ENCODE measurements around the gene SEC22A. TPM values are rescaled to one million over a fixed set of nuclear protein-coding genes. Genes with fewer than 3 reads are reported as not detected.

Gene SEC22A
- polyA plus RNA-seq, 1 experiment = 16.8 TPM

DNA sequence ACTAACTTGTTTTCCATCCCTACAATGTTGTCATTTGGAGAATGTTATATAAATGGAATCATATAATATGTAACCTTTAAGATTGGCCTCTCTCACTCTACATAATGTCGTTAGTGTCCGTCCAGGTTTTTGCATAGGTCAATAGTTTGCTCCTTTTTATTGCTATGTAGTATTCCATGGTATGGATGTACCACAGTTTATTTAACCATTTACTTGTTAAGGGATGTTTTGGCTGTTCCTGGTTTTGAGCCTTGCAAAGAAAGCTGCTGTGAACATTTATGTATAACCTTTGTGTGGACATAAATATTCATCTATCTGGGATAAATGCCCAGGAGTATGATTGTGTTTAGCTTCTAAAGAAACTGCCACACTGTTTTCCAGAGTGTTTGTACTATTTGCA is 34.1 kb upstream of the SEC22A start:
- no peak for DNase-seq (ENCODE audit: low read depth)
- H3K4me3 ChIP-seq (ENCODE audit: low read depth, low read length) = no peak overlapping the region
- H3K27me3 ChIP-seq (ENCODE audit: control insufficient read depth, insufficient read depth, low read length) = no peaks in the 10 kb centered on the region
- TF ChIP-seq, protein P1, sequence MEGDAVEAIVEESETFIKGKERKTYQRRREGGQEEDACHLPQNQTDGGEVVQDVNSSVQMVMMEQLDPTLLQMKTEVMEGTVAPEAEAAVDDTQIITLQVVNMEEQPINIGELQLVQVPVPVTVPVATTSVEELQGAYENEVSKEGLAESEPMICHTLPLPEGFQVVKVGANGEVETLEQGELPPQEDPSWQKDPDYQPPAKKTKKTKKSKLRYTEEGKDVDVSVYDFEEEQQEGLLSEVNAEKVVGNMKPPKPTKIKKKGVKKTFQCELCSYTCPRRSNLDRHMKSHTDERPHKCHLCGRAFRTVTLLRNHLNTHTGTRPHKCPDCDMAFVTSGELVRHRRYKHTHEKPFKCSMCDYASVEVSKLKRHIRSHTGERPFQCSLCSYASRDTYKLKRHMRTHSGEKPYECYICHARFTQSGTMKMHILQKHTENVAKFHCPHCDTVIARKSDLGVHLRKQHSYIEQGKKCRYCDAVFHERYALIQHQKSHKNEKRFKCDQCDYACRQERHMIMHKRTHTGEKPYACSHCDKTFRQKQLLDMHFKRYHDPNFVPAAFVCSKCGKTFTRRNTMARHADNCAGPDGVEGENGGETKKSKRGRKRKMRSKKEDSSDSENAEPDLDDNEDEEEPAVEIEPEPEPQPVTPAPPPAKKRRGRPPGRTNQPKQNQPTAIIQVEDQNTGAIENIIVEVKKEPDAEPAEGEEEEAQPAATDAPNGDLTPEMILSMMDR (IDR thresholded peaks at IDR 0.05; ENCODE audit: insufficient read depth, low read depth, low read length) = no peak
- H3K36me3 ChIP-seq (ENCODE audit: control insufficient read depth, insufficient read depth, low read length) = peaks cover 7% of the 10 kb centered on the region
- CTCF ChIA-PET = no interaction called here
- POLR2A ChIA-PET = no interaction called here

DNA sequence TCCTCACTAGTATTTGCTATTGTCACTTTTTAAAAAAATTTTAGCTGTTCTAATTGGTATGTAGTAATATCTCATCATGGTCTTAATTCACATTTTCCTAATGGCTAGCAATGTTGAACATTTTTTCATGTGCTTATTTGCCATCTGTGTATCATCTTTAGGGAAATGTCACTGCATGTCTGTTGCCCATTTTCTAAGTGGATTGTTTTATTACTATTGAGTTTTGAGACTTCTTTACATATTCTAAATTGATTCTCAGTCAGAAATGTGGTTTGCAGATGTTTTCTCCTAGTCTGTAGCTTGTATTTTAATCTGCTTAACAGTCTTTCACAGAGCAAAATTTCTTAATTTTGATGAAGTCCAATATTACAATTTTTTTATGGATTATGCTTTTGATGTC is 33.6 kb upstream of the SEC22A start:
- peaks cover 5% of the 10 kb centered on the region for H3K36me3 ChIP-seq (ENCODE audit: control insufficient read depth, insufficient read depth, low read length)
- CTCF ChIA-PET = no interaction called here
- TF ChIP-seq, protein P1 (IDR thresholded peaks at IDR 0.05; ENCODE audit: insufficient read depth, low read depth, low read length) = no peak

DNA sequence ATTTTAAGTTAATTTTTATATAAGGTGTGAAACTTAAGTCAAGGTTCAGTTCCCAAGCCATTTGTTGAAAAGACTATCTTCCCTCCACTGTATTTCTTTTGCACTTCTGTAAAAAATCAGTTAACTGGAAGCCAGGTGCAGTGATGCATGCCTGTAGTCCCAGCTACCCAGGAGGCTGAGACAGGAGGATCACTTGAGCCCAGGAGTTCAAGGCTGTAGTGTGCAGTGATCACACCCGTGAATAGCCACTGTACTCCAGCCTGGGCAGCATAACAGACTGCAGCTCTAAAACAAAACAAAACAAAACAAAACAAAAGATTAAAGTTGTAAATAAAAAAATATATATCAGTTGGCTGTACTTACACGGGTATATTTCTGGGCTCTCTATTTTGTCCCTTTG is 33.1 kb upstream of the SEC22A start:
- TF ChIP-seq, protein P1 (IDR thresholded peaks at IDR 0.05; ENCODE audit: insufficient read depth, low read depth, low read length) = no peak
- no peak for DNase-seq (ENCODE audit: low read depth)
- CTCF ChIA-PET = no interaction called here
- POLR2A ChIA-PET = no interaction called here
- Histone ChIP-seq H3K4me3 (ENCODE audit: low read depth, low read length) (no peak overlapping the region), H3K36me3 (ENCODE audit: control insufficient read depth, insufficient read depth, low read length) (peaks cover 4% of the 10 kb centered on the region; the same call in 1 of the 2 replicates), H3K27me3 (ENCODE audit: control insufficient read depth, insufficient read depth, low read length) (no peaks in the 10 kb centered on the region)

More for the DNA sequence above, 33.6 kb upstream of the SEC22A start:
- Histone ChIP-seq H3K27me3 (ENCODE audit: control insufficient read depth, insufficient read depth, low read length) (no peaks in the 10 kb centered on the region), H3K4me3 (ENCODE audit: low read depth, low read length) (no peak overlapping the region)
- POLR2A ChIA-PET = no interaction called here
- DNase-seq (ENCODE audit: low read depth) = no peak

DNA sequence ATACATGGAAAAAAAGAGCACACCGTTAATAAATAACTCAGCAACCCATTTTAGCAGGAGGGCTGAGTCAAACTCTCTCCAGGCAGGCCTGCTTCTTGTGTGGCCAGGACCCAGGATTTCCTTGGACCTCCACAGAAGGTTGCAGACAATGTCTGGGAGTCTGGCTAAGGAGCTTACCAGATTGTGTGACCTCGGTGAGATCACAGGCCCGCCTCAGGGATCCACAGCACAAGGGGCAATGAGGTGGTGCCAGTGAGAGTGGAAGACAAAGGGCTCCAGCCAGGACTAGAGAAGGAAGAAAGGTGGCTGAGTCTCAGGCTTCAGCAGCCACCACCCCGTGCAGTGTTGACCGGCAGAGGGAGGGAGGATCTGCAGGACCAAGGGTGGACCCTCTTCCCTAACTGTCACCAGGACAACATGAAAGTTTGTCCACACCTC is 32.2 kb upstream of the SEC22A start:
- CTCF ChIA-PET = no interaction called here

DNA sequence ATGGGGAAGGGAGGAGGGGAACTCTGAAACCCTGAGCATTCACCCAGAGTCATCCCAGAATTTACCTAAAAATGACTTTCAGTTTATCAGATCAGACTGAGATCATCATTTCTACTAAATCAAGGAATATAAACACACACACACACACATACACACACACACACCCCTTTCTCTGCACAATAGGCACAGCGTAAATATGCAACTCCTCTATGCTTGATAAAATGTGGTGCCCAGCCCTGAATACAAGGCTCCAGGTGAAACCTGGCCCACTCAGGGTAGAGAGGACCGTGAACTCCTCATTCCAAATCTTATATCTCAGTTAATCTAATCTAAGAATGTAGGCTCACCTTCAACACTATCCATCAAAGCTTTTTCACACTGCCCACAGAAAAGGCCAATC is 31.8 kb upstream of the SEC22A start:
- DNase-seq (ENCODE audit: low read depth) = no peak
- ChIA-PET POLR2A (no interaction called here), CTCF (no interaction called here)
- Histone ChIP-seq H3K36me3 (ENCODE audit: control insufficient read depth, insufficient read depth, low read length) (peaks cover 2% of the 10 kb centered on the region; the same call in 1 of the 2 replicates), H3K27me3 (ENCODE audit: control insufficient read depth, insufficient read depth, low read length) (no peaks in the 10 kb centered on the region), H3K4me3 (ENCODE audit: low read depth, low read length) (no peak overlapping the region)
- TF ChIP-seq, protein P1 (IDR thresholded peaks at IDR 0.05; ENCODE audit: insufficient read depth, low read depth, low read length) = no peak

More for the DNA sequence above, 32.2 kb upstream of the SEC22A start:
- peaks cover 2% of the 10 kb centered on the region; the same call in 1 of the 2 replicates for H3K36me3 ChIP-seq (ENCODE audit: control insufficient read depth, insufficient read depth, low read length)
- H3K4me3 ChIP-seq (ENCODE audit: low read depth, low read length) = no peak overlapping the region
- H3K27me3 ChIP-seq (ENCODE audit: control insufficient read depth, insufficient read depth, low read length) = no peaks in the 10 kb centered on the region
- DNase-seq (ENCODE audit: low read depth) = no peak
- POLR2A ChIA-PET = no interaction called here
- TF ChIP-seq, protein P1 (IDR thresholded peaks at IDR 0.05; ENCODE audit: insufficient read depth, low read depth, low read length) = no peak

Measured in BJ (cell line).